Testis (tissue), 3 donors: ENCODE data around the gene CHIT1. TPM values are rescaled to one million over a fixed set of nuclear protein-coding genes. Genes with fewer than 3 reads are reported as not detected.

Experiments used
- DNase-seq: peaks from one replicate; pipeline ENCODE4 v3.0.0-alpha.2; 2019
- H3K27ac ChIP-seq, 2 donors: fragments of 200-600 bp; sonication (generic); one replicate each; pipeline ENCODE4 v1.5.1; 2019
- H3K27me3 ChIP-seq: fragments of 200-600 bp; sonication (generic); one replicate; pipeline ENCODE4 v1.5.1; 2019
- H3K36me3 ChIP-seq: fragments of 200-600 bp; sonication (generic); one replicate; pipeline ENCODE4 v1.5.1; 2017; ENCODE audit warnings: low read depth; ENCODE audit errors: missing control alignments
- H3K4me1 ChIP-seq: fragments of 200-600 bp; sonication (generic); one replicate; pipeline ENCODE4 v1.5.1; 2019
- H3K4me3 ChIP-seq, 2 donors: fragments of 200-600 bp; sonication (generic); one replicate each; pipeline ENCODE4 v1.5.1; 2017 to 2019
- H3K9me3 ChIP-seq: fragments of 200-600 bp; sonication (generic); one replicate; pipeline ENCODE4 v1.5.1; 2017
- CTCF ChIP-seq, 3 experiments: fragments of 450-650 bp in 2 of 3; fragments of 200-600 bp in 1 of 3; sonication (generic) in 1 of 3; IDR thresholded peaks; one replicate each; pipeline ENCODE4 v1.5.1; 2016 to 2019; ENCODE audit warnings: antibody characterized with exemption in 3 of 3, mild to moderate bottlenecking in 2 of 3, moderate library complexity in 1 of 3
- POLR2A ChIP-seq: fragments of 450-650 bp; IDR thresholded peaks from one replicate; pipeline ENCODE4 v1.6.1; 2017; ENCODE audit warnings: antibody characterized with exemption, mild to moderate bottlenecking, moderate library complexity
- WGBS, 2 donors: methylation state at CpG; one replicate each; pipeline ENCODE4 v1.1.5; 2018; 5-methylcytosine and 5-hydroxymethylcytosine counted together
- intact Hi-C: fragments of 100-400 bp; cut with DNase I; formaldehyde crosslinking; loops from one replicate; pipeline ENCODE4 v1.15.1; 2023; ENCODE audit warnings: low total_unique reads
- polyA plus RNA-seq: library from polyadenylated mRNA; stranded (reverse); fragments of 350-450 nt; fragmentation: Illumina TruSeq; extraction: RNeasy Lipid Tissue Mini Kit (QIAGEN cat#74804); gene quantifications from one replicate; pipeline ENCODE4 v1.2.3, GENCODE V29; 2014; ENCODE audit warnings: low read depth, low replicate concordance; ENCODE audit not compliant: insufficient read depth
- total RNA-seq, 2 donors: library from RNA; depleted of rRNA; stranded (reverse); fragments of >200 nt; gene quantifications; one replicate each; pipeline ENCODE4 v1.2.3, GENCODE V29; 2016

CHIT1 gene
- total and polyA plus RNA-seq, 3 donors from 2014 or later: 0.08 to 9.9 (median 0.62) TPM

GRCh38 chr1:203270448-203270847, 41.0 kb upstream of the CHIT1 start:
- no peaks in the 10 kb centered on the region for H3K27me3 ChIP-seq
- no peaks in the 10 kb centered on the region for H3K9me3 ChIP-seq
- no peak for DNase-seq
- H3K4me3 ChIP-seq: no peak overlapping the region
- TF ChIP-seq POLR2A (no peak), CTCF (IDR thresholded peaks at IDR 0.05) (no peak)
- no peak overlapping the region for H3K27ac ChIP-seq
- intact Hi-C loops: loop anchor here (5.0 to 10.0 kb wide), 3 partner anchors 57 to 214 kb away; no protein-coding TSS in a partner anchor
- H3K4me1 ChIP-seq: peaks cover 30% of the 10 kb centered on the region
- WGBS, 2 donors: 85 to 89% methylated on average over 4 of the region's 4 CpGs
- no peaks in the 10 kb centered on the region for H3K36me3 ChIP-seq

GRCh38 chr1:203269654-203270020, 40.2 kb upstream of the CHIT1 start:
- 65 to 66% methylated on average over 5 of the region's 5 CpGs for WGBS, 2 donors
- Histone ChIP-seq H3K36me3 (no peaks in the 10 kb centered on the region), H3K9me3 (no peaks in the 10 kb centered on the region), H3K4me3 (no peak overlapping the region), H3K4me1 (peaks cover 27% of the 10 kb centered on the region), H3K27ac (no peak overlapping the region), H3K27me3 (no peaks in the 10 kb centered on the region)
- intact Hi-C loops: loop anchor here (5.0 to 10.0 kb wide), 3 partner anchors 58 to 215 kb away; no protein-coding TSS in a partner anchor
- TF ChIP-seq POLR2A (no peak), CTCF (IDR thresholded peaks at IDR 0.05) (no peak)
- no peak for DNase-seq

- Histone ChIP-seq H3K36me3 (no peaks in the 10 kb centered on the region), H3K4me3 (no peak overlapping the region), H3K27ac (peak overlapping the region in 1 of 2 donors; percentile 31), H3K9me3 (no peaks in the 10 kb centered on the region), H3K27me3 (no peaks in the 10 kb centered on the region), H3K4me1 (peaks cover 22% of the 10 kb centered on the region)
- TF ChIP-seq CTCF (IDR thresholded peaks at IDR 0.05): peak; percentile 93 to 99 (median 97)
- no peak for TF ChIP-seq POLR2A
- WGBS, 2 donors: 31 to 45% methylated on average over 5 of the region's 5 CpGs
- DNase-seq: peak; percentile 71
- intact Hi-C loops: no loop called here
These were observed 39.6 kb upstream of the CHIT1 start for GRCh38 chr1:203268901-203269653.

GRCh38 chr1:203267912-203268311, 38.4 kb upstream of the CHIT1 start:
- Histone ChIP-seq H3K27me3 (no peaks in the 10 kb centered on the region), H3K4me1 (peaks cover 12% of the 10 kb centered on the region), H3K4me3 (peak overlapping the region; percentile 53 to 63), H3K27ac (peak overlapping the region; percentile 85 to 93), H3K36me3 (no peaks in the 10 kb centered on the region), H3K9me3 (no peaks in the 10 kb centered on the region)
- no peak for DNase-seq
- 34 to 35% methylated on average over 15 of the region's 15 CpGs for WGBS, 2 donors
- TF ChIP-seq POLR2A (no peak), CTCF (IDR thresholded peaks at IDR 0.05) (no peak)
- intact Hi-C loops: no loop called here
